Measurements from ENCODE around the gene NFXL1.

- TF ChIP-seq CTCF (IDR thresholded peaks at IDR 0.05 in 4 of 5, conservative IDR thresholded peaks at IDR 0.05 in 1 of 5) = no peak
- no peak for TF ChIP-seq POLR2A (IDR thresholded peaks at IDR 0.05)
Observed at GRCh38 chr4:47801481-47802002, 112.8 kb downstream of the NFXL1 start.
